Neural progenitor cell (in vitro differentiated cells): ENCODE measurements around the gene ANAPC5. TPM values are rescaled to one million over a fixed set of nuclear protein-coding genes. Genes with fewer than 3 reads are reported as not detected.

Source experiments
- DNase-seq: peaks from one replicate; pipeline ENCODE4 v3.0.0-alpha.2; 2016; ENCODE audit warnings: low spot score
- H2AFZ ChIP-seq: fragments of 200-600 bp; sonication (generic); replicated peaks from 2 replicates; pipeline ENCODE4 v1.6.1; 2016; ENCODE audit warnings: antibody characterized with exemption
- H3F3A ChIP-seq: fragments of 200-600 bp; sonication (generic); 2 replicates; pipeline ENCODE4 v1.6.1; 2016; ENCODE audit warnings: antibody characterized with exemption, low read depth
- H3K27ac ChIP-seq: fragments of 200-600 bp; sonication (generic); 2 replicates; pipeline ENCODE4 v1.5.1; 2016; ENCODE audit warnings: mild to moderate bottlenecking
- H3K27me3 ChIP-seq: fragments of 200-600 bp; sonication (generic); 2 replicates; pipeline ENCODE4 v1.6.1; 2016; ENCODE audit warnings: mild to moderate bottlenecking, moderate library complexity
- H3K36me3 ChIP-seq: fragments of 200-600 bp; sonication (generic); 2 replicates; pipeline ENCODE4 v1.5.1; 2016
- H3K4me1 ChIP-seq: fragments of 200-600 bp; sonication (generic); 2 replicates; pipeline ENCODE4 v1.6.1; 2016; ENCODE audit warnings: mixed run types
- H3K4me2 ChIP-seq: fragments of 200-600 bp; sonication (generic); 2 replicates; pipeline ENCODE4 v1.6.1; 2016
- H3K4me3 ChIP-seq: fragments of 200-600 bp; sonication (generic); 2 replicates; pipeline ENCODE4 v1.5.1; 2016
- H3K79me2 ChIP-seq: fragments of 200-600 bp; sonication (generic); 2 replicates; pipeline ENCODE4 v1.6.1; 2016; ENCODE audit warnings: low read depth
- H3K9ac ChIP-seq: fragments of 200-600 bp; sonication (generic); 2 replicates; pipeline ENCODE4 v1.6.1; 2016
- H3K9me3 ChIP-seq: fragments of 200-600 bp; sonication (generic); 2 replicates; pipeline ENCODE4 v1.5.1; 2016; ENCODE audit warnings: low read depth
- H4K20me1 ChIP-seq: fragments of 200-600 bp; sonication (generic); 2 replicates; pipeline ENCODE4 v1.6.1; 2016; ENCODE audit warnings: low read depth
- H3K27ac Mint-ChIP-seq: 3 replicates; pipeline ENCODE4 v1.8.0; 2021; ENCODE audit warnings: mixed read lengths
- H3K27me3 Mint-ChIP-seq: 2 replicates; pipeline ENCODE4 v1.8.0; 2022; ENCODE audit warnings: low read depth, mild to moderate bottlenecking, inconsistent platforms, moderate library complexity, mixed read lengths; ENCODE audit not compliant: insufficient read depth
- H3K36me3 Mint-ChIP-seq: 3 replicates; pipeline ENCODE4 v1.8.0; 2021; ENCODE audit warnings: mixed read lengths
- H3K4me1 Mint-ChIP-seq: 3 replicates; pipeline ENCODE4 v1.8.0; 2021; ENCODE audit warnings: mixed read lengths
- H3K4me3 Mint-ChIP-seq: 3 replicates; pipeline ENCODE4 v1.8.0; 2021; ENCODE audit warnings: mild to moderate bottlenecking, moderate library complexity, mixed read lengths
- H3K9me3 Mint-ChIP-seq: 3 replicates; pipeline ENCODE4 v1.8.0; 2020; ENCODE audit warnings: mixed read lengths
- EZH2 ChIP-seq: fragments of 200-600 bp; sonication (generic); IDR thresholded peaks from 2 replicates; pipeline ENCODE4 v1.6.1; 2017; ENCODE audit warnings: antibody characterized with exemption, mild to moderate bottlenecking, moderate library complexity
- EZH2phosphoT487 ChIP-seq: fragments of 200-600 bp; sonication (generic); IDR thresholded peaks from 2 replicates; pipeline ENCODE4 v1.6.1; 2017; ENCODE audit warnings: antibody characterized with exemption
- total RNA-seq: library from RNA; depleted of rRNA; stranded (reverse); fragments of >200 nt; gene quantifications from 2 replicates; pipeline ENCODE4 v1.2.3, GENCODE V29; 2015; ENCODE audit warnings: low replicate concordance
- TF ChIP-seq, protein P1 (sequence below): fragments of 200-600 bp; sonication (generic); IDR thresholded peaks from 2 replicates; pipeline ENCODE4 v1.5.1; 2017; ENCODE audit warnings: antibody characterized with exemption, mild to moderate bottlenecking

Gene ANAPC5
- total RNA-seq, 1 donor from 2014 or later = 190 TPM

DNA sequence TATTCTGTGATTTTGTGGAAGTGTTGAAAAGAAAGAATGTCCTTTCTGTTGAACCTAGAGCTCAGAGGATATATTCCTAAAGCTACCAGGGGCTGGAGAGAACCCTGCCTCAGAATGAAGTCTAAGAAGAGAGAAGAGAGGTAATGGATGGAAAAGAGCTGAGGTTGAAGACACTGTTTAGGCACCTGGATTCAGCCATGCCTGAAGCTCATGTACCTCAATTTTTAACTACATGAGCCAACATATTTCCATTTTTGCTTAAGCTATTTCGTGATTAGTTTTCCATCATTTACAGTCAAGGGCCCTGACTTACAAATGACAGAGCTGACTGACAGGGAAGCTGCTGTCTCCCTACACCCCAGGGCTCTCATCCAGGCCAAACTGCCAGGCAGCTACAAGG is 66.4 kb downstream of the ANAPC5 start:
- Histone ChIP-seq H2AFZ (no peak overlapping the region), H3K36me3 (no peaks in the 10 kb centered on the region), H3K9ac (no peak overlapping the region), H3K4me1 (peaks cover 6% of the 10 kb centered on the region), H3K4me3 (no peak overlapping the region), H3K27me3 (no peaks in the 10 kb centered on the region), H3K4me2 (no peak overlapping the region), H3F3A (no peaks in the 10 kb centered on the region), H3K79me2 (peaks cover 33% of the 10 kb centered on the region), H3K9me3 (no peaks in the 10 kb centered on the region), H3K27ac (no peak overlapping the region), H4K20me1 (peaks cover 35% of the 10 kb centered on the region)
- Mint-ChIP-seq H3K9me3 (no peaks in the 10 kb centered on the region), H3K4me3 (no peak overlapping the region), H3K27me3 (peaks cover 2% of the 10 kb centered on the region), H3K4me1 (peaks cover 8% of the 10 kb centered on the region), H3K36me3 (no peaks in the 10 kb centered on the region), H3K27ac (no peak overlapping the region)
- TF ChIP-seq, protein P1, sequence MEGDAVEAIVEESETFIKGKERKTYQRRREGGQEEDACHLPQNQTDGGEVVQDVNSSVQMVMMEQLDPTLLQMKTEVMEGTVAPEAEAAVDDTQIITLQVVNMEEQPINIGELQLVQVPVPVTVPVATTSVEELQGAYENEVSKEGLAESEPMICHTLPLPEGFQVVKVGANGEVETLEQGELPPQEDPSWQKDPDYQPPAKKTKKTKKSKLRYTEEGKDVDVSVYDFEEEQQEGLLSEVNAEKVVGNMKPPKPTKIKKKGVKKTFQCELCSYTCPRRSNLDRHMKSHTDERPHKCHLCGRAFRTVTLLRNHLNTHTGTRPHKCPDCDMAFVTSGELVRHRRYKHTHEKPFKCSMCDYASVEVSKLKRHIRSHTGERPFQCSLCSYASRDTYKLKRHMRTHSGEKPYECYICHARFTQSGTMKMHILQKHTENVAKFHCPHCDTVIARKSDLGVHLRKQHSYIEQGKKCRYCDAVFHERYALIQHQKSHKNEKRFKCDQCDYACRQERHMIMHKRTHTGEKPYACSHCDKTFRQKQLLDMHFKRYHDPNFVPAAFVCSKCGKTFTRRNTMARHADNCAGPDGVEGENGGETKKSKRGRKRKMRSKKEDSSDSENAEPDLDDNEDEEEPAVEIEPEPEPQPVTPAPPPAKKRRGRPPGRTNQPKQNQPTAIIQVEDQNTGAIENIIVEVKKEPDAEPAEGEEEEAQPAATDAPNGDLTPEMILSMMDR = no peak
- no peak for TF ChIP-seq EZH2phosphoT487
- no peak for TF ChIP-seq EZH2
- no peak for DNase-seq

DNA sequence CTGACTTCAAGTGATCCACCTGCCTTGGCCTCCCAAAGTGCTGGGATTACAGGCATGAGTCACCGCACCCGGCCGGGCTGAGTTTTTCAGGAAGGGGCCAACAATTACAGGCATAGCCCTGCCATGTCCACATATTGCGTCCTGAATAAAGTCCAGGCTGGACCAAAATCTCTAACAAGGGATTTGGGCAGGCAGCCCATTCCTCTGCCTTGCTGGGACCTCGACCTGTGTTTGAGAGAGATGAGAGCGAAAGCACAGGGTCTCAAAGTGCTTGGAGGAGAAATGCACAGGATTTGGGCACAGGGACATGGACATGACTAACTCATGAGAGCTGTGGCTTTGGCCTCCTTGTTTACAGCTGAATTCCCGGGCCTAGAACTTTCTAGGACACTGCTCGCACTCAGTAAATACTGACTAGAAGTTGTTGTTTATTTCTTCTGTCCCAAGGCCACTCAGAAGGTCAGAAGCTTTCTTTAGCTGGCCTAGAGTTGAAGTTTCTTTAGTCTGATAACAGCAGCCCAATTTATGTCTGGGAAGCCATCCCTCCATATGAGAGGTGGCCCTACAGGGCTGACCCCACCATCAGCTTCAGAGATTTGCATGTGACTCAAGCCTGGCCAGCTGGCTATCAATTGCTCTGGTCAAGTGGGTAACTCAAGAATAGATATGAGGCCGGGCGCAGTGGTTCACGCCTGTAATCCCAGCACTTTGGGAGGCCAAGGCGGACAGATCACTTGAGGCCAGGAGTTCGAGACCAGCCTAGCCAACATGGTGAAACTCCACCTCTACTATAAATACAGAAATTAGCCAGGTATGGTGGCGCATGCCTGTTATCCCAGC is 67.4 kb downstream of the ANAPC5 start:
- H3K4me1 ChIP-seq = peaks cover 6% of the 10 kb centered on the region
- no peaks in the 10 kb centered on the region for H3K36me3 ChIP-seq
- peaks cover 33% of the 10 kb centered on the region for H3K79me2 ChIP-seq
- Mint-ChIP-seq H3K4me3 (no peak overlapping the region), H3K4me1 (peaks cover 8% of the 10 kb centered on the region), H3K27ac (no peak overlapping the region), H3K36me3 (no peaks in the 10 kb centered on the region), H3K27me3 (peaks cover 2% of the 10 kb centered on the region), H3K9me3 (no peaks in the 10 kb centered on the region)
- H3K27me3 ChIP-seq = no peaks in the 10 kb centered on the region
- H4K20me1 ChIP-seq = peaks cover 33% of the 10 kb centered on the region
- no peaks in the 10 kb centered on the region for H3K9me3 ChIP-seq
- H3F3A ChIP-seq = no peaks in the 10 kb centered on the region
- no peak for DNase-seq
- H3K4me2 ChIP-seq = no peak overlapping the region
- H3K4me3 ChIP-seq = no peak overlapping the region
- H2AFZ ChIP-seq = no peak overlapping the region
- TF ChIP-seq EZH2 (no peak), EZH2phosphoT487 (no peak)
- TF ChIP-seq, protein P1 = no peak
- H3K9ac ChIP-seq = no peak overlapping the region
- no peak overlapping the region for H3K27ac ChIP-seq

DNA sequence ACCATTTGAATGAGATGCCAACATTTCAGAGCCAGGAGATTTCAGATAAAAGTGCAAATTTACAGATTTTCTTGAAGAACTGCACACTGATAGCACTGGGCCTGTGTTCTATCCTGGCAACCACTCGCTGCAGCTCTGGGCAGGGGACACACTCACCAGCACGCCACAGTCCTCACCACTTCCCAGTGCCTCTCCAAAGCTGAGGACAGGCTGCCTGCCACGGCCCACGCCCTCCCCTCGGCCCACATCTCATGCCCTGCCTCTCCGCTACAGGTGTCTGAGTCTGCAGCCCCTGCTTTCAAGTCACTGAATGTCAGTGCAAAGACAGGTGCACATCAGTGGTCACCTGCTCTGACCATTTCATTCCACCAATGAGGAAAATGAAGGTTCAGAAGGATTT is 68.4 kb downstream of the ANAPC5 start:
- H3K36me3 Mint-ChIP-seq = no peaks in the 10 kb centered on the region
- Histone ChIP-seq H3K36me3 (no peaks in the 10 kb centered on the region), H4K20me1 (peaks cover 40% of the 10 kb centered on the region), H2AFZ (no peak overlapping the region), H3K27ac (no peak overlapping the region), H3K27me3 (no peaks in the 10 kb centered on the region), H3K79me2 (peaks cover 33% of the 10 kb centered on the region), H3K9me3 (no peaks in the 10 kb centered on the region), H3F3A (no peaks in the 10 kb centered on the region), H3K4me1 (peaks cover 4% of the 10 kb centered on the region), H3K4me3 (no peak overlapping the region), H3K4me2 (no peak overlapping the region), H3K9ac (no peak overlapping the region)
- H3K4me1 Mint-ChIP-seq = peaks cover 5% of the 10 kb centered on the region
- peaks cover 2% of the 10 kb centered on the region for H3K27me3 Mint-ChIP-seq
- no peak for DNase-seq
- H3K27ac Mint-ChIP-seq = no peak overlapping the region
- no peaks in the 10 kb centered on the region for H3K9me3 Mint-ChIP-seq
- H3K4me3 Mint-ChIP-seq = no peak overlapping the region
- TF ChIP-seq EZH2phosphoT487 (no peak), EZH2 (no peak)
- TF ChIP-seq, protein P1 = no peak
